A673 (cell line): ENCODE results near the gene FOLR2.

Experiments used
- CTCF ChIP-seq: fragments of 300-800, 200-600 bp; sonication (generic); conservative IDR thresholded peaks from 2 replicates; pipeline ENCODE4 v1.5.1; 2017; ENCODE audit warnings: low read depth, mild to moderate bottlenecking, antibody characterized with exemption, low read length, moderate library complexity, mixed read lengths
- EZH2 ChIP-seq: fragments of 200-600 bp; sonication (generic); IDR thresholded peaks from 2 replicates; pipeline ENCODE4 v1.6.1; 2017; ENCODE audit warnings: borderline replicate concordance, low read depth, mild to moderate bottlenecking, mixed read lengths, antibody characterized with exemption, low read length; ENCODE audit not compliant: poor library complexity, severe bottlenecking

- TF ChIP-seq CTCF (no peak), EZH2 (no peak)
These were observed 20.1 kb downstream of the FOLR2 start for GRCh38 chr11:72236774-72237111.
